Measurements from ENCODE around the gene TPRG1. TPM values are rescaled to one million over a fixed set of nuclear protein-coding genes. Genes with fewer than 3 reads are reported as not detected.

Gene TPRG1
- total and polyA plus RNA-seq, 2 of the 8 experiments (the other 6 are each of a cell fraction or from before 2014, with no cell fraction given): 0.37 to 0.47 TPM

- TF ChIP-seq CHD7 (IDR thresholded peaks at IDR 0.05; ENCODE audit: insufficient replicate concordance, low read length) (no peak), TBP (IDR thresholded peaks at IDR 0.05; ENCODE audit: low read depth, low read length) (no peak), CBX8 (IDR thresholded peaks at IDR 0.05; ENCODE audit: borderline replicate concordance, low read depth, low read length) (no peak), SRF (IDR thresholded peaks at IDR 0.05; ENCODE audit: low read depth, low read length) (no peak)
Measured at GRCh38 chr3:189342811-189343210, 171.0 kb downstream of the TPRG1 start (continued).

Measured in H1 (cell line).